Lung (tissue), 12 donors: ENCODE data around the gene TEKT4. TPM values are rescaled to one million over a fixed set of nuclear protein-coding genes. Genes with fewer than 3 reads are reported as not detected.

Experiments used
- ATAC-seq: fragments of 200-7000 bp; cut with Tn5 transposase; one replicate; pipeline ENCODE4 v1.9.1; 2020; ENCODE audit warnings: moderate number of reproducible peaks; ENCODE audit not compliant: insufficient read depth, low FRiP score
- DNase-seq, 3 donors: peaks; one replicate each; pipeline ENCODE4 v3.0.0-alpha.2; 2013 to 2017
- H3K27ac ChIP-seq, 2 donors: one replicate each; pipeline ENCODE4 v1.5.1; 2013; ENCODE audit warnings: mild to moderate bottlenecking in 2 of 2, moderate library complexity in 2 of 2, control low read depth in 1 of 2, inconsistent platforms in 1 of 2, low read depth in 1 of 2, low read length in 1 of 2
- H3K27me3 ChIP-seq, 3 donors: one replicate each; pipeline ENCODE4 v1.5.1; 2013; ENCODE audit warnings: low read length in 2 of 3; ENCODE audit not compliant: control insufficient read depth in 3 of 3, insufficient read depth in 3 of 3
- H3K36me3 ChIP-seq, 4 donors: one replicate each; pipeline ENCODE4 v1.5.1; 2013; ENCODE audit warnings: low read length in 4 of 4, mild to moderate bottlenecking in 1 of 4, moderate library complexity in 1 of 4; ENCODE audit not compliant: control insufficient read depth in 4 of 4, insufficient read depth in 4 of 4
- H3K4me1 ChIP-seq, 5 donors: one replicate each; pipeline ENCODE4 v1.5.1; 2013; ENCODE audit warnings: low read length in 5 of 5, mild to moderate bottlenecking in 2 of 5, moderate library complexity in 1 of 5; ENCODE audit not compliant: control insufficient read depth in 5 of 5, insufficient read depth in 5 of 5
- H3K4me3 ChIP-seq: one replicate; pipeline ENCODE4 v1.5.1; 2013; ENCODE audit warnings: mild to moderate bottlenecking, control low read depth, moderate library complexity
- H3K9ac ChIP-seq, 2 donors: one replicate each; pipeline ENCODE4 v1.5.1; 2013; ENCODE audit warnings: low read length in 2 of 2, control low read depth in 1 of 2; ENCODE audit not compliant: insufficient read depth in 1 of 2
- H3K9me3 ChIP-seq, 4 donors: one replicate each; pipeline ENCODE4 v1.5.1; 2013; ENCODE audit warnings: low read length in 3 of 4, mild to moderate bottlenecking in 1 of 4, moderate library complexity in 1 of 4; ENCODE audit not compliant: control insufficient read depth in 4 of 4, insufficient read depth in 3 of 4
- WGBS, 2 donors: extraction: QIAGEN DNeasy Blood & Tissue Kit; methylation state at CpG; one replicate each; pipeline ENCODE4 v1.1.7; 2013; 5-methylcytosine and 5-hydroxymethylcytosine counted together
- polyA plus RNA-seq, 2 donors: library from polyadenylated mRNA; stranded (reverse); fragments of 200-250 nt; gene quantifications; one replicate each; pipeline ENCODE4 v1.2.1, GENCODE V29; 2013
- total RNA-seq, 2 donors: library from RNA; depleted of rRNA in 1 of 2; stranded (reverse); fragments of >200 nt in 1 of 2; gene quantifications; one replicate each; pipeline ENCODE4 v1.2.1, GENCODE V29; 2014 to 2021
- TF ChIP-seq, protein P1 (sequence below): IDR thresholded peaks from 2 replicates; pipeline ENCODE4 v1.5.1; 2012; ENCODE audit warnings: mild to moderate bottlenecking; ENCODE audit errors: control extremely low read depth, extremely low read depth
- donor health status: control.
- donor health status: control.
- donor health status: Bipolar disorder and iron deficiency.
- donor health status: healthy.
- donor health status: DM: yes; HTN: yes; CAD: no.

The TEKT4 gene
- total and polyA plus RNA-seq, 4 donors, result 0.96 to 7.7 (median 3.7) TPM

DNA sequence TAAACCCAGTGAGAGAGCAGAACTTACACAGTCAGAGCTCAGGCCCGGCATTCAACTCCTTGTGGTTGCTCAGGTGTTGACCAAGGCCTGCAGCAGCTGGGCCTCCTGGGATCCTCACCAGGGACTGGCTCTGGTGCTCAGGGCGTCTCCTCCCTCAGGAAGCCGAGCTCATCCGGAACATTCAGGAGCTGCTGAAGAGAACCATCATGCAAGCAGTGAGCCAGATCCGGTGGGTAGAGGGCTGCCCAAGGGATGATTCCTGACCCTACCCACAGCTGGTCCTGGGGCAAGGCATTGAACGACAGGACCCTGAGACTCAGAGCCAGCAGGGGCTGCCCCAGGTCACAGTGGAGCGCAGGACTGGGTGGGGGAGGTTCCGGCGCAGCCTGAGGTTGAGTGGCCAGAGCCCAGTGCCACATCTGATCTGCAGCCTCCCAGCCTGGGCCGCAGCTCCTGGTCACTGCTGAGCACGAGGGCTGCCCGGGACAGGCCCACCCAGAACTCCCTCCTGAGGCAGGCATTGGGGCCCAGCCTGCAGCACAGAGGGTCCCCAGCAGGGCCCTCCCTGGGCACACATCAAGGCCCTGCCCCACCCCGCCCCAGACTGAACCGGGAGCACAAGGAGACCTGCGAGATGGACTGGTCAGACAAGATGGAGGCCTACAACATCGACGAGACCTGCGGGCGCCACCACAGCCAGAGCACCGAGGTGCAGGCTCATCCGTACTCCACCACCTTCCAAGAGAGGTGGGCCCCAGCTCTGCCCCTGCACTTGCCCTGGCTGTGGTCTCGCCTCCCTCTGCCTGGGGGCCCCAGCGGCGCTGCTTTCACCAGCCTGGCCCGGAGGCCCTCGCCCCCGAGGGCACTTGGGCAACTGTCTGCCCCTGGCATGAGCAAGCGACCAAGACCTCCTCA lies 2.4 kb downstream of the TEKT4 start:
- WGBS, 2 donors, result 60 to 67% methylated on average over 28 of the region's 28 CpGs
- DNase-seq, result no peak

DNA sequence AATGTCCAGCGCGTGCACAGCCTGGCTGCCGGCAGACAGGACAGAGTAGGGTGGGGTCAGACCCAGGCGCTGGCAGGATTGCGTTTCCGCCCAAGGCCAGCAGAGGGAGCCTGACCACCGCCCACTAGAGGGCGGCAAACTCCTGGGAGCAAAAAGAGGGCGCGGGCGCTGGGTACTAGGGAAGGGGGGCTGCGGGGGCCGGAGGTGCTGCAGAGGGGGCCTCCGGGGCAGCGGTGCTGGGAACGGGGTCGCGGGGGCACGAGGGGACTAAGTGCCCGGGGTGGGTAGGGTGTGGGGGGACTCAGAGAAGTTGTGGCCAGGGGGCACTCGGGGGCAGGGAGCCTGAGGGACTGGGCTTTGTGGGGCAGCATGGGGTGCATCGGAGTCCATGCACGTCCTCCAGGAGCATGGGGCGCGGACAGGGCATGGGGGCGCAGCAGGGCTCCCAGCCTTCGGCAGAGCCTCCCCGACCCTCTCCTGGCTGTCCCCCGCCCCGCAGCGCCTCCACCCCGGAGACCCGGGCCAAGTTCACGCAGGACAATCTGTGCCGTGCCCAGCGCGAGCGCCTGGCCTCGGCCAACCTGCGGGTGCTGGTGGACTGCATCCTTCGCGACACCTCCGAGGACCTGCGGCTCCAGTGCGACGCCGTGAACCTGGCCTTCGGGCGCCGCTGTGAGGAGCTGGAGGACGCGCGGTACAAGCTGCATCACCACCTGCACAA lies 3.2 kb downstream of the TEKT4 start:
- H3K9me3 ChIP-seq, result peaks cover 0 to 3% (median 0%) of the 10 kb centered on the region in 4 donors
- 36 to 38% methylated on average over 45 to 53 of the region's 53 CpGs for WGBS, 2 donors
- ATAC-seq (peak; percentile 88), DNase-seq (peak; percentile 20 to 59 (median 35))
- no peaks in the 10 kb centered on the region for H3K36me3 ChIP-seq
- no peak overlapping the region for H3K27ac ChIP-seq
- peaks cover 0 to 4% (median 2%) of the 10 kb centered on the region in 3 donors for H3K27me3 ChIP-seq
- H3K9ac ChIP-seq, result no peak overlapping the region
- H3K4me3 ChIP-seq, result no peak overlapping the region
- TF ChIP-seq, protein P1, sequence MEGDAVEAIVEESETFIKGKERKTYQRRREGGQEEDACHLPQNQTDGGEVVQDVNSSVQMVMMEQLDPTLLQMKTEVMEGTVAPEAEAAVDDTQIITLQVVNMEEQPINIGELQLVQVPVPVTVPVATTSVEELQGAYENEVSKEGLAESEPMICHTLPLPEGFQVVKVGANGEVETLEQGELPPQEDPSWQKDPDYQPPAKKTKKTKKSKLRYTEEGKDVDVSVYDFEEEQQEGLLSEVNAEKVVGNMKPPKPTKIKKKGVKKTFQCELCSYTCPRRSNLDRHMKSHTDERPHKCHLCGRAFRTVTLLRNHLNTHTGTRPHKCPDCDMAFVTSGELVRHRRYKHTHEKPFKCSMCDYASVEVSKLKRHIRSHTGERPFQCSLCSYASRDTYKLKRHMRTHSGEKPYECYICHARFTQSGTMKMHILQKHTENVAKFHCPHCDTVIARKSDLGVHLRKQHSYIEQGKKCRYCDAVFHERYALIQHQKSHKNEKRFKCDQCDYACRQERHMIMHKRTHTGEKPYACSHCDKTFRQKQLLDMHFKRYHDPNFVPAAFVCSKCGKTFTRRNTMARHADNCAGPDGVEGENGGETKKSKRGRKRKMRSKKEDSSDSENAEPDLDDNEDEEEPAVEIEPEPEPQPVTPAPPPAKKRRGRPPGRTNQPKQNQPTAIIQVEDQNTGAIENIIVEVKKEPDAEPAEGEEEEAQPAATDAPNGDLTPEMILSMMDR, result peak; percentile 55
- peaks cover 0 to 6% (median 4%) of the 10 kb centered on the region in 5 donors for H3K4me1 ChIP-seq

More for the DNA sequence above, 2.4 kb downstream of the TEKT4 start:
- Histone ChIP-seq H3K27me3 (peaks cover 0 to 4% (median 2%) of the 10 kb centered on the region in 3 donors), H3K4me3 (no peak overlapping the region), H3K9ac (no peak overlapping the region), H3K9me3 (peaks cover 0 to 3% (median 0%) of the 10 kb centered on the region in 4 donors), H3K4me1 (peaks cover 0 to 6% (median 4%) of the 10 kb centered on the region in 5 donors), H3K36me3 (no peaks in the 10 kb centered on the region), H3K27ac (no peak overlapping the region)
- TF ChIP-seq, protein P1, result no peak
- ATAC-seq, result no peak

DNA sequence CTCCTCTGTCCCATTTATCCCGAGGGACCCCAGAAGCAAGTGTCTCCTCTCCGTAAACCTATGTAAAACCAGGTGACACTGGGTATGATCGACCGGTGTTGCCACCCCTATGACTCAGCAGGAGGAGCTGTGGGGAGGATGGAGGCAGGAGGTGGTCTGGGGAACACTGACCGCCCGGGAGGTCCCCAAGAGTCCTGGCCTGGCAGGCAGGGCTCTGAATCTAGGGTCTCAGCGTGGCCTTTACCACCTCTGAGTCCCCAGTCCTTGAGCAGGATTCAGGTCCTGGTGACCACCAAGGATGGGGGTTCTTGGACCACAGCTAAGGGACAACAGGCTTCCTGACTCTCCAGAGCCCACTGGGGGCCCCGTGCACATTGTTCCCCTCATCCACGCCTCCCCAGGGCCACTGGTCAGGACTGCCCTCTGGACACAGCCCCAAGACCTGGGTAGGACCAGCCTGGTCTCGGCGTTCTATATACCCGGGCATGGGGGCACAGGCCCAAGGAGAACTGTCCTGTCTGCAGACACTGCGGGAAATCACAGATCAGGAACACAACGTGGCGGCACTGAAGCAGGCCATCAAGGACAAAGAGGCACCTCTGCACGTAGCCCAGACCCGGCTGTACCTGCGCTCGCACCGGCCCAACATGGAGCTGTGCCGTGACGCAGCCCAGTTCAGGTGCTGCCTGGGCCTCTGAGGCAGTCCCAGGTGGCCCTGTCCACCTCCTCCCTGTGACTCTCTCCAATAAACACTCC lies 4.0 kb downstream of the TEKT4 start:
- H3K36me3 ChIP-seq, result no peaks in the 10 kb centered on the region
- DNase-seq (no peak), ATAC-seq (no peak)
- 90 to 92% methylated on average over 22 of the region's 22 CpGs for WGBS, 2 donors
- no peak overlapping the region for H3K27ac ChIP-seq
- H3K9me3 ChIP-seq, result peaks cover 0 to 3% (median 0%) of the 10 kb centered on the region in 4 donors
- H3K27me3 ChIP-seq, result peaks cover 0 to 4% (median 2%) of the 10 kb centered on the region in 3 donors
- TF ChIP-seq, protein P1, result no peak
- no peak overlapping the region for H3K4me3 ChIP-seq
- H3K9ac ChIP-seq, result no peak overlapping the region
- H3K4me1 ChIP-seq, result peaks cover 0 to 6% (median 4%) of the 10 kb centered on the region in 5 donors
